Liver (tissue), 3 donors: ENCODE results near the gene COL7A1.

Experiments
- EGR1 ChIP-seq, 2 donors: IDR thresholded peaks; 2 replicates each; pipeline ENCODE4 v1.6.1; 2016 to 2018; ENCODE audit warnings: antibody characterized with exemption in 2 of 2, low read depth in 2 of 2
- FOXA1 ChIP-seq: IDR thresholded peaks from 2 replicates; pipeline ENCODE4 v1.6.1; 2016; ENCODE audit warnings: antibody characterized with exemption
- GABPA ChIP-seq, 2 donors: IDR thresholded peaks in 1 of 2; conservative IDR thresholded peaks in 1 of 2; 2 replicates each; pipeline ENCODE4 v1.6.1; 2016; ENCODE audit warnings: antibody characterized with exemption in 2 of 2, mild to moderate bottlenecking in 1 of 2, moderate library complexity in 1 of 2
- JUND ChIP-seq, 2 donors: IDR thresholded peaks; 2 replicates each; pipeline ENCODE4 v1.6.1; 2016; ENCODE audit warnings: antibody characterized with exemption in 2 of 2
- RAD21 ChIP-seq, 2 donors: IDR thresholded peaks; 2 replicates each; pipeline ENCODE4 v1.6.1; 2016; ENCODE audit warnings: antibody characterized with exemption in 2 of 2, mild to moderate bottlenecking in 2 of 2
- TAF1 ChIP-seq: conservative IDR thresholded peaks from 2 replicates; pipeline ENCODE4 v1.6.1; 2016; ENCODE audit warnings: antibody characterized with exemption, mild to moderate bottlenecking
- YY1 ChIP-seq: IDR thresholded peaks from 2 replicates; pipeline ENCODE4 v1.6.1; 2016; ENCODE audit warnings: antibody characterized with exemption, mild to moderate bottlenecking
- TF ChIP-seq, protein P1 (sequence below): fragments of 150-350 bp; IDR thresholded peaks from 2 replicates; pipeline ENCODE4 v1.5.1; 2017; ENCODE audit warnings: improper control_type of control experiment, low read depth, low read length; ENCODE audit not compliant: missing input control
- TF ChIP-seq, protein P2 (sequence below): IDR thresholded peaks from 2 replicates; pipeline ENCODE4 v1.6.1; 2016; ENCODE audit warnings: antibody characterized with exemption
- TF ChIP-seq, protein P3 (sequence below): IDR thresholded peaks from 2 replicates; pipeline ENCODE4 v1.6.1; 2016; ENCODE audit warnings: antibody characterized with exemption, mild to moderate bottlenecking
- TF ChIP-seq, protein P4 (sequence below): IDR thresholded peaks from 2 replicates; pipeline ENCODE4 v1.6.1; 2016; ENCODE audit warnings: antibody characterized with exemption
- donor health status: healthy.
- donor health status: healthy.

DNA sequence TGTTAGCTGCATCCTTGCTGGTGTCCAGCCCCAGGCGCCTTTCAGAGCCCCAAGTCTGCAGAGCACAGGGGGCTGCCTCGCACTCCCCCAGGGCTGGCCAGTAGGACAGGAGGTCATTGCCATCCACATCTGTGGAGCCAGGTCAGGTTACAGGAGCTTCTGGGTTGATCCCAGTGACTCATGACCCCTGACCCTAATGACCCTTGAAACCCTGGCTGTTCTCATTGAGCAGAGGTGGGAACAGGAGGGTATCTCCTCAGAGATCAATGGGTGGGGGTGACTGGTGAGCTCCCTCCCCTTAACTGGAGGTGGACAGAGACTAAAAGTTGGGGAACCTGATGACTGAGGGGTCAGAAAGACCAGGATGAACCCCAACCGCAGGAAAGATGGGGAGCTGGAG, 46.3 kb upstream of the COL7A1 start:
- TF ChIP-seq, protein P1, sequence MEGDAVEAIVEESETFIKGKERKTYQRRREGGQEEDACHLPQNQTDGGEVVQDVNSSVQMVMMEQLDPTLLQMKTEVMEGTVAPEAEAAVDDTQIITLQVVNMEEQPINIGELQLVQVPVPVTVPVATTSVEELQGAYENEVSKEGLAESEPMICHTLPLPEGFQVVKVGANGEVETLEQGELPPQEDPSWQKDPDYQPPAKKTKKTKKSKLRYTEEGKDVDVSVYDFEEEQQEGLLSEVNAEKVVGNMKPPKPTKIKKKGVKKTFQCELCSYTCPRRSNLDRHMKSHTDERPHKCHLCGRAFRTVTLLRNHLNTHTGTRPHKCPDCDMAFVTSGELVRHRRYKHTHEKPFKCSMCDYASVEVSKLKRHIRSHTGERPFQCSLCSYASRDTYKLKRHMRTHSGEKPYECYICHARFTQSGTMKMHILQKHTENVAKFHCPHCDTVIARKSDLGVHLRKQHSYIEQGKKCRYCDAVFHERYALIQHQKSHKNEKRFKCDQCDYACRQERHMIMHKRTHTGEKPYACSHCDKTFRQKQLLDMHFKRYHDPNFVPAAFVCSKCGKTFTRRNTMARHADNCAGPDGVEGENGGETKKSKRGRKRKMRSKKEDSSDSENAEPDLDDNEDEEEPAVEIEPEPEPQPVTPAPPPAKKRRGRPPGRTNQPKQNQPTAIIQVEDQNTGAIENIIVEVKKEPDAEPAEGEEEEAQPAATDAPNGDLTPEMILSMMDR, result no peak
- TF ChIP-seq RAD21 (IDR thresholded peaks at IDR 0.05) (no peak), EGR1 (IDR thresholded peaks at IDR 0.05; ENCODE audit: low read depth in 2 of 2) (no peak), FOXA1 (no peak), YY1 (no peak), TAF1 (no peak), GABPA (IDR thresholded peaks at IDR 0.05 in 1 of 2, conservative IDR thresholded peaks at IDR 0.05 in 1 of 2) (no peak), JUND (IDR thresholded peaks at IDR 0.05) (no peak)
- TF ChIP-seq, protein P2, sequence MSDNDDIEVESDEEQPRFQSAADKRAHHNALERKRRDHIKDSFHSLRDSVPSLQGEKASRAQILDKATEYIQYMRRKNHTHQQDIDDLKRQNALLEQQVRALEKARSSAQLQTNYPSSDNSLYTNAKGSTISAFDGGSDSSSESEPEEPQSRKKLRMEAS, result no peak
- TF ChIP-seq, protein P3, sequence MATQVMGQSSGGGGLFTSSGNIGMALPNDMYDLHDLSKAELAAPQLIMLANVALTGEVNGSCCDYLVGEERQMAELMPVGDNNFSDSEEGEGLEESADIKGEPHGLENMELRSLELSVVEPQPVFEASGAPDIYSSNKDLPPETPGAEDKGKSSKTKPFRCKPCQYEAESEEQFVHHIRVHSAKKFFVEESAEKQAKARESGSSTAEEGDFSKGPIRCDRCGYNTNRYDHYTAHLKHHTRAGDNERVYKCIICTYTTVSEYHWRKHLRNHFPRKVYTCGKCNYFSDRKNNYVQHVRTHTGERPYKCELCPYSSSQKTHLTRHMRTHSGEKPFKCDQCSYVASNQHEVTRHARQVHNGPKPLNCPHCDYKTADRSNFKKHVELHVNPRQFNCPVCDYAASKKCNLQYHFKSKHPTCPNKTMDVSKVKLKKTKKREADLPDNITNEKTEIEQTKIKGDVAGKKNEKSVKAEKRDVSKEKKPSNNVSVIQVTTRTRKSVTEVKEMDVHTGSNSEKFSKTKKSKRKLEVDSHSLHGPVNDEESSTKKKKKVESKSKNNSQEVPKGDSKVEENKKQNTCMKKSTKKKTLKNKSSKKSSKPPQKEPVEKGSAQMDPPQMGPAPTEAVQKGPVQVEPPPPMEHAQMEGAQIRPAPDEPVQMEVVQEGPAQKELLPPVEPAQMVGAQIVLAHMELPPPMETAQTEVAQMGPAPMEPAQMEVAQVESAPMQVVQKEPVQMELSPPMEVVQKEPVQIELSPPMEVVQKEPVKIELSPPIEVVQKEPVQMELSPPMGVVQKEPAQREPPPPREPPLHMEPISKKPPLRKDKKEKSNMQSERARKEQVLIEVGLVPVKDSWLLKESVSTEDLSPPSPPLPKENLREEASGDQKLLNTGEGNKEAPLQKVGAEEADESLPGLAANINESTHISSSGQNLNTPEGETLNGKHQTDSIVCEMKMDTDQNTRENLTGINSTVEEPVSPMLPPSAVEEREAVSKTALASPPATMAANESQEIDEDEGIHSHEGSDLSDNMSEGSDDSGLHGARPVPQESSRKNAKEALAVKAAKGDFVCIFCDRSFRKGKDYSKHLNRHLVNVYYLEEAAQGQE, result no peak
- TF ChIP-seq, protein P4, sequence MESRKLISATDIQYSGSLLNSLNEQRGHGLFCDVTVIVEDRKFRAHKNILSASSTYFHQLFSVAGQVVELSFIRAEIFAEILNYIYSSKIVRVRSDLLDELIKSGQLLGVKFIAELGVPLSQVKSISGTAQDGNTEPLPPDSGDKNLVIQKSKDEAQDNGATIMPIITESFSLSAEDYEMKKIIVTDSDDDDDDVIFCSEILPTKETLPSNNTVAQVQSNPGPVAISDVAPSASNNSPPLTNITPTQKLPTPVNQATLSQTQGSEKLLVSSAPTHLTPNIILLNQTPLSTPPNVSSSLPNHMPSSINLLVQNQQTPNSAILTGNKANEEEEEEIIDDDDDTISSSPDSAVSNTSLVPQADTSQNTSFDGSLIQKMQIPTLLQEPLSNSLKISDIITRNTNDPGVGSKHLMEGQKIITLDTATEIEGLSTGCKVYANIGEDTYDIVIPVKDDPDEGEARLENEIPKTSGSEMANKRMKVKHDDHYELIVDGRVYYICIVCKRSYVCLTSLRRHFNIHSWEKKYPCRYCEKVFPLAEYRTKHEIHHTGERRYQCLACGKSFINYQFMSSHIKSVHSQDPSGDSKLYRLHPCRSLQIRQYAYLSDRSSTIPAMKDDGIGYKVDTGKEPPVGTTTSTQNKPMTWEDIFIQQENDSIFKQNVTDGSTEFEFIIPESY, result no peak
